ENCODE measurements around the gene FAM193A. TPM values are rescaled to one million over a fixed set of nuclear protein-coding genes. Genes with fewer than 3 reads are reported as not detected.
A peak's percentile ranks its signal among the peaks of the same experiment; 100 is the strongest.

The FAM193A gene
- total RNA-seq, 1 experiment from 2014 or later, result 38.2 TPM

GRCh38 chr4:2515830-2516550, 20.5 kb upstream of the FAM193A start:
- Histone ChIP-seq H3K9me3 (ENCODE audit: low read depth, low read length, poor library complexity, severe bottlenecking) (no peaks in the 10 kb centered on the region), H3K4me3 (ENCODE audit: low read depth, low read length, poor library complexity, severe bottlenecking) (no peak overlapping the region), H3K36me3 (ENCODE audit: insufficient read depth, low read length, poor library complexity, severe bottlenecking) (peaks cover 32% of the 10 kb centered on the region), H3K27ac (ENCODE audit: low read depth, low read length, poor library complexity, severe bottlenecking) (peak overlapping the region; percentile 37), H3K27me3 (replicated peaks; ENCODE audit: insufficient read depth, low read depth, low read length, poor library complexity) (no peaks in the 10 kb centered on the region), H3K4me1 (ENCODE audit: insufficient read depth, low read length, poor library complexity, severe bottlenecking) (no peaks in the 10 kb centered on the region)
- ChIA-PET POLR2A (ENCODE audit: low non-redundant PET) (no interaction called here), CTCF (no interaction called here)
- TF ChIP-seq CTCF (conservative IDR thresholded peaks at IDR 0.05; ENCODE audit: low read depth, low read length) (no peak), EZH2 (IDR thresholded peaks at IDR 0.05; ENCODE audit: borderline replicate concordance, low read depth, low read length, poor library complexity, severe bottlenecking) (no peak)
- no TSS peak for BruUV-seq (replicated peaks)
- no peak for DNase-seq (ENCODE audit: low spot score)
- intact Hi-C loops (cut with micrococcal nuclease; ENCODE audit: unreplicated experiment), result no loop called here

GRCh38 chr4:2516635-2517034, 19.8 kb upstream of the FAM193A start:
- no peaks in the 10 kb centered on the region for H3K9me3 ChIP-seq (ENCODE audit: low read depth, low read length, poor library complexity, severe bottlenecking)
- intact Hi-C loops (cut with micrococcal nuclease; ENCODE audit: unreplicated experiment), result no loop called here
- ChIA-PET CTCF (no interaction called here), POLR2A (ENCODE audit: low non-redundant PET) (no interaction called here)
- no TSS peak for BruUV-seq (replicated peaks)
- DNase-seq (ENCODE audit: low spot score), result no peak
- no peak overlapping the region for H3K27ac ChIP-seq (ENCODE audit: low read depth, low read length, poor library complexity, severe bottlenecking)
- H3K4me3 ChIP-seq (ENCODE audit: low read depth, low read length, poor library complexity, severe bottlenecking), result no peak overlapping the region
- no peaks in the 10 kb centered on the region for H3K27me3 ChIP-seq (replicated peaks; ENCODE audit: insufficient read depth, low read depth, low read length, poor library complexity)
- H3K36me3 ChIP-seq (ENCODE audit: insufficient read depth, low read length, poor library complexity, severe bottlenecking), result peaks cover 30% of the 10 kb centered on the region
- H3K4me1 ChIP-seq (ENCODE audit: insufficient read depth, low read length, poor library complexity, severe bottlenecking), result no peaks in the 10 kb centered on the region
- no peak for TF ChIP-seq CTCF (conservative IDR thresholded peaks at IDR 0.05; ENCODE audit: low read depth, low read length)
- TF ChIP-seq EZH2 (IDR thresholded peaks at IDR 0.05; ENCODE audit: borderline replicate concordance, low read depth, low read length, poor library complexity, severe bottlenecking), result no peak

- Histone ChIP-seq H3K9me3 (ENCODE audit: low read depth, low read length, poor library complexity, severe bottlenecking) (no peaks in the 10 kb centered on the region), H3K4me1 (ENCODE audit: insufficient read depth, low read length, poor library complexity, severe bottlenecking) (no peaks in the 10 kb centered on the region), H3K27ac (ENCODE audit: low read depth, low read length, poor library complexity, severe bottlenecking) (no peak overlapping the region), H3K4me3 (ENCODE audit: low read depth, low read length, poor library complexity, severe bottlenecking) (no peak overlapping the region), H3K36me3 (ENCODE audit: insufficient read depth, low read length, poor library complexity, severe bottlenecking) (no peaks in the 10 kb centered on the region), H3K27me3 (replicated peaks; ENCODE audit: insufficient read depth, low read depth, low read length, poor library complexity) (no peaks in the 10 kb centered on the region)
- DNase-seq (ENCODE audit: low spot score), result no peak
- ChIA-PET CTCF (interaction anchor here (0.6 kb wide), 1 partner anchor 44 kb away, joined by 3 read pairs; no protein-coding TSS in a partner anchor), POLR2A (ENCODE audit: low non-redundant PET) (no interaction called here)
- TF ChIP-seq CTCF (conservative IDR thresholded peaks at IDR 0.05; ENCODE audit: low read depth, low read length) (0 out of 2 replicates have a peak, but pooled peaks have one; percentile 11), EZH2 (IDR thresholded peaks at IDR 0.05; ENCODE audit: borderline replicate concordance, low read depth, low read length, poor library complexity, severe bottlenecking) (no peak)
- no TSS peak for BruUV-seq (replicated peaks)
- intact Hi-C loops (cut with micrococcal nuclease; ENCODE audit: unreplicated experiment), result loop anchor here (10.0 kb wide), 1 partner anchor 292 kb away; no protein-coding TSS in a partner anchor
These were observed 9.9 kb upstream of the FAM193A start for GRCh38 chr4:2526559-2526958.
